HG03457 (cell line): ENCODE data around the gene KCNE4.
"Not testable (repeated sequence)": the region's sequence is repeated elsewhere in the genome, so short reads cannot be mapped to it uniquely, and the experiment has no call there.

Experiments used
- ATAC-seq: cut with Tn5 transposase; IDR thresholded peaks from one replicate; pipeline ENCODE4 v1.9.1; 2021; ENCODE audit warnings: moderate number of reproducible peaks; ENCODE audit not compliant: unreplicated experiment

The KCNE4 gene

GRCh38 chr2:223055836-223056235 lies 3.8 kb downstream of the KCNE4 start:
- no peak for ATAC-seq

GRCh38 chr2:223056701-223057418 lies 4.9 kb downstream of the KCNE4 start:
- no peak for ATAC-seq

GRCh38 chr2:223057569-223057968 lies 5.6 kb downstream of the KCNE4 start:
- ATAC-seq: no peak

- no peak for ATAC-seq
These were observed 7.1 kb downstream of the KCNE4 start for GRCh38 chr2:223058952-223059716.

GRCh38 chr2:223060201-223060825 lies 8.3 kb downstream of the KCNE4 start:
- ATAC-seq: no peak

- ATAC-seq: no peak
These were observed 10.4 kb downstream of the KCNE4 start for GRCh38 chr2:223062396-223062795.

- ATAC-seq: no peak
These were observed 13.1 kb downstream of the KCNE4 start for GRCh38 chr2:223065107-223065506.

- ATAC-seq: no peak
These were observed 14.7 kb downstream of the KCNE4 start for GRCh38 chr2:223066721-223067120.

GRCh38 chr2:223068071-223068470 lies 16.1 kb downstream of the KCNE4 start:
- no peak for ATAC-seq

GRCh38 chr2:223069465-223069864 lies 17.5 kb downstream of the KCNE4 start:
- ATAC-seq: no peak

GRCh38 chr2:223069988-223070387 lies 18.0 kb downstream of the KCNE4 start:
- no peak for ATAC-seq

- no peak for ATAC-seq
These were observed 19.1 kb downstream of the KCNE4 start for GRCh38 chr2:223071139-223071538.

GRCh38 chr2:223072826-223073225 lies 20.8 kb downstream of the KCNE4 start:
- ATAC-seq: no peak

GRCh38 chr2:223075301-223076270 lies 23.6 kb downstream of the KCNE4 start:
- ATAC-seq: peak; percentile 88

- ATAC-seq: no peak
These were observed 24.6 kb downstream of the KCNE4 start for GRCh38 chr2:223076573-223076972.

- no peak for ATAC-seq
These were observed 26.5 kb downstream of the KCNE4 start for GRCh38 chr2:223078482-223078881.

GRCh38 chr2:223079378-223079777 lies 27.4 kb downstream of the KCNE4 start:
- no peak for ATAC-seq

- ATAC-seq: no peak
These were observed 27.9 kb downstream of the KCNE4 start for GRCh38 chr2:223079925-223080324.

- ATAC-seq: not testable (repeated sequence)
These were observed 28.9 kb downstream of the KCNE4 start for GRCh38 chr2:223080790-223081360.

- no peak for ATAC-seq
These were observed 29.8 kb downstream of the KCNE4 start for GRCh38 chr2:223081789-223082188.
